HG02885 (cell line): ENCODE measurements around the gene CRP.
"Not testable (repeated sequence)": the region's sequence is repeated elsewhere in the genome, so short reads cannot be mapped to it uniquely, and the experiment has no call there.

Experiments
- ATAC-seq: cut with Tn5 transposase; IDR thresholded peaks from one replicate; pipeline ENCODE4 v1.9.1; 2021; ENCODE audit warnings: mild to moderate bottlenecking; ENCODE audit not compliant: unreplicated experiment, poor library complexity

The CRP gene, protein sequence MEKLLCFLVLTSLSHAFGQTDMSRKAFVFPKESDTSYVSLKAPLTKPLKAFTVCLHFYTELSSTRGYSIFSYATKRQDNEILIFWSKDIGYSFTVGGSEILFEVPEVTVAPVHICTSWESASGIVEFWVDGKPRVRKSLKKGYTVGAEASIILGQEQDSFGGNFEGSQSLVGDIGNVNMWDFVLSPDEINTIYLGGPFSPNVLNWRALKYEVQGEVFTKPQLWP

DNA sequence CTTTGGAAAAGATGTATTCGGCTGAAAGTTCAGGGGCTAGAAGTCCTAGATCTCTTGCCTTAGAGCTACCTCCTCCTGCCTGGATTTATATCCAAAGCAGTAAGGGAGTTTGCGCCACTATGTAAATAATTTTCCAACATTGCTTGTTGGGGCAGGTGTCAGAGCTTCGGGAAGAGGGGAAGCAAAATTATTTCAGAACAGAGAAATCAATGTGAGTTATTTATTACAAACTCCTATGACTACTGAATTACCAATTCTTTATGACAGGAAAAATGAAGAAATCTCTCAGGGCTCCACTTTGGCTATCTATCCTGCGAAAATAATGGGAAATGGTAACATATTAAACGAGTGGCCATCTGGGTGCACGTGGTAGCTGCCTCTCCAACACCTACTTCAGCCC lies at the start of gene CRP:
CRP (minus strand) TSS at position 61 of the 400 bp plus-strand sequence. CDS start 104 bp downstream, outside the sequence.
- no peak for ATAC-seq

GRCh38 chr1:159763686-159764085 lies 49.3 kb upstream of the CRP start:
- ATAC-seq = no peak

- no peak for ATAC-seq
Observed at GRCh38 chr1:159756397-159756796, 42.0 kb upstream of the CRP start.

- ATAC-seq = no peak
Observed at GRCh38 chr1:159755451-159756007, 41.1 kb upstream of the CRP start.

DNA sequence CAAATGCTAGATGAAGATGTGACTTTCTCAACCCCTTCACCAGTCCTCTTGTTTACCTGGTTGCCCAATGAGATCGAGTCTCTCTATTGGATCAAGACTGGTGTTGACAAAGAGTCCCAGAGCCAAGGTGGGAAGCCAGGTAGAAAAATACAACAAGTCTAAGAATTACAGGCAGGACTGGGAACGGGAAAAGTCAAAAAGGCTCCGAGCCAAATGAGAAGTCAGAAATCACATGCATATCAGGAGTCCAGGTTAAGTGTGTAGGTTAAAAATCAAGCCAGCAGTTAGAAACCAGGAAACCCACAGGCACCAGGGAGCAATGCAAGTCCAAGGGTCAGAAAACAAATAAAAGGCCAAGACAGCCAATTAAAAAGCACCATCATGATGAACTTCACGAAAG lies 39.0 kb upstream of the CRP start:
- no peak for ATAC-seq

DNA sequence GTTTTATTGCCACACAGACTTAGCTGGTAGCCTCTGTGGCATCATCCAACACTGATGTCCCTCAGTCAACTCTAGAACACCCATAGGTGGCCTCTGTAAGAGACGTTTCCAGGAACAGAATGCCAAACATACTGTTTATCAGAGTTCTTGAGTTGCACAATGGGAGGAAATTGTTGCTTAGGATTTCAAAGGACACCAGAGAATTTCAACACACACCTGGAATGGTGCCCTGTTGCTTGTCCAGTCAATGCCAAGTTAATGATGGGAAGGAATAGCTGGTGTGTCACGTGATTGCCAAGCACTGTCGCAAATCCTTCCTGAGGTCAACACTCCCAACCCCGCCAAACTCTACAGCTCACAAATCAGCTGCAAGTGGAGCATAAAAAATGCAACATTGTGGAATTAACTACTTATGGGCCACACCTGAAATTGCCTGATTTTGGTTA lies 37.8 kb upstream of the CRP start:
- no peak for ATAC-seq

DNA sequence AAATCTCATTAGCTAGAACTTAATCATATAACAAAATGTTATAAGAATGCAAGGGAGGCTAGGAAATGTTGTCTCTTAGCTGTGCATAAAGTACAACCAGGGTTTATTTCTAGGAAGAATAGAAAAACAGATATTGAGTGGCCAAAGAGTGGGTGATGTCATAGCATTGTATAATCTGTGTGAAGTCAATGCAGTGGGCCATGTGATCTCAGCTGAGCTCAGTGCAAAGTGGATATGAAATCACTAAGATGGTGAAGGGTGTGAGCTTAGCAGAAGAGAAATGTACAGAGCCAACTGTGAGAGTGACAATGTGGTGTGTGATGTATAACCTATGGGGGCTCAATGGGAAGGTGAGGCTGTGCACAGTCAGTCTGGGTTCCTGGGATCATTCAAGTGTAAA lies 36.6 kb upstream of the CRP start:
- ATAC-seq = no peak

DNA sequence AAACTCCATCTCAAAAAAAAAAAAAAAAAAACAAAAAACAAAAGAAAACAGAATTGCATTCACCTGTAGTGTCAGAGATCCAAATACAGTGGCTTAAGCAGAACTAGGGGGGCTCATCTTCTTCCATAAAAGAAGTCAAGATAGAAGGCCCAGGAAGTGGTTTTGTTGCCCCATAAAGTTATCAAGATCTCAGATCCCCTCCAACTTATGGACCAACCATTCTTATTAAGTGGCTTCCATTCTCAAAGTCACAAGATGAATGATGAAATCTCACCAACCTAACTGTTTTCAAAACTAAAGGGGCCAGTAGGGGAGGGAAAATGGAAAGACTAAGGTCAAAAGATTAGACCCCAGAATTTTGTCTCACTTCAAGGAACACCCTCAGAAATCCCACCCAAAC lies 36.2 kb upstream of the CRP start:
- no peak for ATAC-seq

DNA sequence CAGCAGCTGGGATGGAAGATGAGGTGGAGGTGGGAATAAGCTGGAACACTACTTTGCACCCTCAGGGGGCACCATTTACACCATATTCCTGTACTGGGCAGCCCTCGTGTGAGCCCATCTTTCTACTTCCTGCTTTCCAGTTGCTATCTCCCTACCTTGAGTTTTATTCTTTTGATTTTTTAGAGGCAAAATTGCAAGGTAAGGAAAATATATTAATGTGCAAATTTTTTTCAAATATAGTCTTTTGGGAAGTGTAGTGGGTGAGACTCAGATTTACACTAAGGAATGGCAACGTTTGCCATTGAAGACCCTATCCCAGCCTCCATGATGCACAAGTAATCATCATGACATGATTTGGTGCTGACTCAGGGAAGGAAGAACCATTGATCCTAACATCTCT lies 35.2 kb upstream of the CRP start:
- ATAC-seq = no peak

DNA sequence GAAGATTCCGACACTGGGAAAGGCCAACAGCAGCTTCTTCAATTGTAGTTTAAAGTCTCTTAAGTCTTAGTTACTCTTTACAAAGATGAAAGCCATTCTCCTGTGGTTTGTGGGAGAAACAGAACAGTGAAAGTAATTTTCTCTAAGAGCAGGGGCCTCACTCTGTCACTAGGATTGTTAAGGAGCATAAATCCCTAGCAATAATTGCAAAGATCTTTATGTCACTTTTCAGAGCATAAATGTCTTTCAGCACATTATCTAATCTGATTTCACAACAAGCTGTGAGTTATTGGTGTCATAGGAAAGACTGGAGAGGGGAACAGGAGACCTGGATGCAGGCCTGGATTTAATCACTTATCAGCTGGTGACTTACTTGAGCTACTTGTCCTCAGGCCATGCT lies 34.0 kb upstream of the CRP start:
- no peak for ATAC-seq

GRCh38 chr1:159746666-159747065 lies 32.3 kb upstream of the CRP start:
- no peak for ATAC-seq

DNA sequence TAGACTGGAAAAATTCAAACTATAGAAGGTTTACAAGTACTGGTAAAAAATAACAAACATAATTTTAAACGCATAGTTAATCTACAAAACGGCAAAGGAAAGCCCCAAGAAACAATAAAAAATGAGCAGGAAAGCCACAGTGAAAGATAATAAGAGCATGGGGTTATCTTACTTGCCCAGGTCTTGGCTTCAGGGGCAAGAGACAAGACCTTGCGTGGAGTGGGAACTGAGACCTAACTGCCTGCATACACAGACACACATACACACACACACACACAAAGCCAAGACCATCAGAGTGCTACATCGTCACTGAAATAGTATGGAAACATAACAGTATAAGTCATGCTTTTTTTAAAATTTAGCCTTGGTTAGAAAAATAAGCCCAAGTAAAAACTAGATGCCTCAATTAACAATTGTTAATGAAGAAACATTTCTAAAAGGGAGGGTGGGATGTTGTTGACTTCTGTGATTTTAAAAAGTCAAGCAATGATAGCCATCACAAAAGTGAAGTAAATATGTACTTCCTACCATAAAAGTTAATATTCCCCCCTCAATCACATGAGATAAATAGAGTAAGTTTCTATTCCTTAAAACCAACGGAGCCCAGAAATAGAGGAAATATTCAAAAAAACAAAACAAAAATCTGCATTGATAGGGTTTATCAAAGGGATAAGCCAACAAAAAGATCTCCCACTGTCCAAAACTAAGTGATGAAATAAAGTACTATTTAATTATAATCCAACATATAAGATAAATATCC lies 29.4 kb upstream of the CRP start:
- no peak for ATAC-seq

DNA sequence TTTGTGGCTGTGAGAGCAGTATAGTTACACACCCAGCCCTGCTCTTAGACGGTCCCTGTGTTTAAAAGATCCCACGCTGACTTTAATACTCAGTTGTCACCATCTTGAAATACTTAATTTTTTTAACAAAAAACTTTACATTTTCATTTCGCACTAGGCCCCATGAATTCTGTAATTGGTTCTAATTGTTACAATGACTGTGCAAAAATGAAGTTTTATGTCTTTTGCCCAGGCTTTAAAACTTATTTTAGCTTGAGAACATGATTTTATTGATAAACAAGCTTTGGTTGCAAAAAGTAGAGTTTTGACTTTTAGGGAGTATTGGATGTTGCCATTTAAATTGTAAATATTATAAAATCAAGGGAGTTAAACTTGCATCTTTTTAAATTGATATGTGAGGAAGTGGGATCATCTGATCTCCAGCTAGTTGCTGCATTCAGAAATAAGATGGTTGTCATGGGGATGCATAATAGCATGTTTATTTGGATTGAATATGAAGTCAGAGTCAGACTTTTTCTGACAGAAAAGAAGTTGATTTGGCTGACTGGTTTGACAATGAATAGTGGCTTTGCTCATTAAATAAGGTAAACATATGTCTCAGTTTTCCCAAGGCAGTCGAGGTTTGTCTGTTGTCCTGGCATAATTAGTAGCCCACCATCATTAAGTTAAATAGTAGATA lies 23.0 kb upstream of the CRP start:
- no peak for ATAC-seq

- not testable (repeated sequence) for ATAC-seq
Observed at GRCh38 chr1:159723188-159723587, 8.8 kb upstream of the CRP start.

DNA sequence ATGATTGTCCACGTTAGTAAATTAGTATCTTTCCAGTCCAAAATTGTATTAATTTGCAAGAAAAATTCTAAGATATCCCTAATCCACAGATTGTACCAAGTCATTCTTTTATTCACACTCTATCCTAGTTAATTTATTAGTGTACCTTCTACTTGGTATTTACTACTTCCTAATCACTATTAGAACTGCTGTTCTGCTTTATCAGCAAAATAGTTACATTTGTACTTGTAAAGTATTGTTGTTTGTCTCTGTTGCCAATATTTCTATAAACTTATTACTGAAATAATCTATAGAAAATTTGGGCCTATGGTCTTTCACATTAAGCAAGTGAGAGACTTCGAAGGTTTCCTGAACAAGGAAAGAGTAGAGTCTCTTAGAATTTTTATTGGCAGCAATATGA lies 5.6 kb upstream of the CRP start:
- no peak for ATAC-seq

GRCh38 chr1:159715855-159716254 lies 1.5 kb upstream of the CRP start:
- ATAC-seq = no peak

- no peak for ATAC-seq
Observed at GRCh38 chr1:159712080-159712479, 2.3 kb downstream of the CRP start.

- ATAC-seq = no peak
Observed at GRCh38 chr1:159707472-159708260, 6.7 kb downstream of the CRP start.

- no peak for ATAC-seq
Observed at GRCh38 chr1:159705904-159706256, 8.5 kb downstream of the CRP start.

DNA sequence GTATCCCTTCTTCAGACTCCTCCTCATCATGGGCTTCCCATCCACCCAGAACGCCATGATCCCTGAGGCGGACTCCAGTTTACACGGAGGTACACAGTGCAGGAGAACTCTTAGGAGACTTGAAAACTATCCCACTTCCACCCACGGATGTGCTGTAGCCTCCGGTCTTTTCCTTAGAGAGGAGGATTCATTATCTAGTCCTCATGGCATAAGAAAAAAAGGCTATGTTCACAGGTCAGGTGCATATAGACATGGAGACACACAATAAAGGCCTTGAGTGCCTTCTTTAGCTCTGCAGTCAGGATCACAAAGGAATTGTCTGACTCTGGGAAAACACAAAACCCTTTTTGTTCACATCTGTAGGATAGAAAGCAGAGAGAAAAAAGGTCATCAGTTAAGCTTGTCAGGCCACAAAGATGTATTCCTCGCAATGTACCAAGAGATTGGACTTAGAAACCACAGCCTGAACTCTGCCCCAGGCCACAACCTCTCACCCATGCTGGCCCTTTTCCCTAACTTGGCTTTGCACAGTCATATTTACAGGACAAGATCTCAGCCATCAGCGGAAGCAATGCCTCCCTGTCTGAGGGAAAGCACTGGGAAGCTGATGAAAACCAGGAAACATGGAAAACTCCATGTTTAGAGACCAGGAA lies 9.0 kb downstream of the CRP start:
- ATAC-seq = no peak
